Lung (tissue), 12 donors: ENCODE data around the gene PLA2G2C. TPM values are rescaled to one million over a fixed set of nuclear protein-coding genes. Genes with fewer than 3 reads are reported as not detected.
A peak's percentile ranks its signal among the peaks of the same experiment; 100 is the strongest.
"Not testable (repeated sequence)": the region's sequence is repeated elsewhere in the genome, so short reads cannot be mapped to it uniquely, and the experiment has no call there.

Source experiments
- ATAC-seq: fragments of 200-7000 bp; cut with Tn5 transposase; one replicate; pipeline ENCODE4 v1.9.1; 2020; ENCODE audit warnings: moderate number of reproducible peaks; ENCODE audit not compliant: insufficient read depth, low FRiP score
- DNase-seq, 3 donors: peaks; one replicate each; pipeline ENCODE4 v3.0.0-alpha.2; 2013 to 2017
- H3K27ac ChIP-seq, 2 donors: one replicate each; pipeline ENCODE4 v1.5.1; 2013; ENCODE audit warnings: mild to moderate bottlenecking in 2 of 2, moderate library complexity in 2 of 2, control low read depth in 1 of 2, inconsistent platforms in 1 of 2, low read depth in 1 of 2, low read length in 1 of 2
- H3K27me3 ChIP-seq, 3 donors: one replicate each; pipeline ENCODE4 v1.5.1; 2013; ENCODE audit warnings: low read length in 2 of 3; ENCODE audit not compliant: control insufficient read depth in 3 of 3, insufficient read depth in 3 of 3
- H3K36me3 ChIP-seq, 4 donors: one replicate each; pipeline ENCODE4 v1.5.1; 2013; ENCODE audit warnings: low read length in 4 of 4, mild to moderate bottlenecking in 1 of 4, moderate library complexity in 1 of 4; ENCODE audit not compliant: control insufficient read depth in 4 of 4, insufficient read depth in 4 of 4
- H3K4me1 ChIP-seq, 5 donors: one replicate each; pipeline ENCODE4 v1.5.1; 2013; ENCODE audit warnings: low read length in 5 of 5, mild to moderate bottlenecking in 2 of 5, moderate library complexity in 1 of 5; ENCODE audit not compliant: control insufficient read depth in 5 of 5, insufficient read depth in 5 of 5
- H3K4me3 ChIP-seq: one replicate; pipeline ENCODE4 v1.5.1; 2013; ENCODE audit warnings: mild to moderate bottlenecking, control low read depth, moderate library complexity
- H3K9ac ChIP-seq, 2 donors: one replicate each; pipeline ENCODE4 v1.5.1; 2013; ENCODE audit warnings: low read length in 2 of 2, control low read depth in 1 of 2; ENCODE audit not compliant: insufficient read depth in 1 of 2
- H3K9me3 ChIP-seq, 4 donors: one replicate each; pipeline ENCODE4 v1.5.1; 2013; ENCODE audit warnings: low read length in 3 of 4, mild to moderate bottlenecking in 1 of 4, moderate library complexity in 1 of 4; ENCODE audit not compliant: control insufficient read depth in 4 of 4, insufficient read depth in 3 of 4
- CTCF ChIP-seq: IDR thresholded peaks from 2 replicates; pipeline ENCODE4 v1.5.1; 2012; ENCODE audit warnings: mild to moderate bottlenecking; ENCODE audit errors: control extremely low read depth, extremely low read depth
- WGBS, 2 donors: extraction: QIAGEN DNeasy Blood & Tissue Kit; methylation state at CpG; one replicate each; pipeline ENCODE4 v1.1.7; 2013; 5-methylcytosine and 5-hydroxymethylcytosine counted together
- polyA plus RNA-seq, 2 donors: library from polyadenylated mRNA; stranded (reverse); fragments of 200-250 nt; gene quantifications; one replicate each; pipeline ENCODE4 v1.2.1, GENCODE V29; 2013
- total RNA-seq, 2 donors: library from RNA; depleted of rRNA in 1 of 2; stranded (reverse); fragments of >200 nt in 1 of 2; gene quantifications; one replicate each; pipeline ENCODE4 v1.2.1, GENCODE V29; 2014 to 2021
- donor health status: control.
- donor health status: control.
- donor health status: Bipolar disorder and iron deficiency.
- donor health status: healthy.
- donor health status: DM: yes; HTN: yes; CAD: no.

The PLA2G2C gene
- total and polyA plus RNA-seq, 4 donors = 0.09 TPM; not detected in 3

GRCh38 chr1:20233394-20233793, 47.1 kb upstream of the PLA2G2C start:
- no peak for ATAC-seq
- TF ChIP-seq CTCF = no peak
- DNase-seq = peak in 2 of 3 donors; percentile 41 to 55
- Histone ChIP-seq H3K27ac (no peak overlapping the region), H3K4me3 (no peak overlapping the region), H3K4me1 (peaks cover 0 to 29% (median 2%) of the 10 kb centered on the region in 5 donors), H3K9me3 (no peaks in the 10 kb centered on the region), H3K36me3 (no peaks in the 10 kb centered on the region), H3K9ac (no peak overlapping the region), H3K27me3 (peaks cover 0 to 4% (median 0%) of the 10 kb centered on the region in 3 donors)
- WGBS, 2 donors = 39% methylated on average over 3 of the region's 3 CpGs

GRCh38 chr1:20232564-20232963, 46.2 kb upstream of the PLA2G2C start:
- H3K4me1 ChIP-seq = peaks cover 0 to 29% (median 2%) of the 10 kb centered on the region in 5 donors
- not testable (repeated sequence) for H3K9ac ChIP-seq, DNase-seq, H3K27me3 ChIP-seq, H3K36me3 ChIP-seq, H3K27ac ChIP-seq, ATAC-seq, H3K9me3 ChIP-seq, H3K4me3 ChIP-seq
- 26 to 34% methylated on average over 7 of the region's 7 CpGs for WGBS, 2 donors

GRCh38 chr1:20229171-20229570, 42.9 kb upstream of the PLA2G2C start:
- ATAC-seq (no peak), DNase-seq (peak in 1 of 3 donors; percentile 39)
- H3K9me3 ChIP-seq = no peaks in the 10 kb centered on the region
- H3K4me3 ChIP-seq = no peak overlapping the region
- no peak for TF ChIP-seq CTCF
- H3K27ac ChIP-seq = no peak overlapping the region
- H3K27me3 ChIP-seq = peaks cover 0 to 4% (median 0%) of the 10 kb centered on the region in 3 donors
- H3K36me3 ChIP-seq = no peaks in the 10 kb centered on the region
- WGBS, 2 donors = 52 to 65% methylated on average over 2 of the region's 2 CpGs
- peaks cover 0 to 20% (median 0%) of the 10 kb centered on the region in 5 donors for H3K4me1 ChIP-seq
- H3K9ac ChIP-seq = no peak overlapping the region

- no peaks in the 10 kb centered on the region for H3K36me3 ChIP-seq
- DNase-seq (no peak), ATAC-seq (no peak)
- TF ChIP-seq CTCF = no peak
- H3K4me1 ChIP-seq = peaks cover 0 to 12% (median 0%) of the 10 kb centered on the region in 5 donors
- no peak overlapping the region for H3K9ac ChIP-seq
- no peaks in the 10 kb centered on the region for H3K9me3 ChIP-seq
- WGBS, 2 donors = 81 to 88% methylated on average over 11 of the region's 11 CpGs
- no peak overlapping the region for H3K27ac ChIP-seq
- peaks cover 0 to 9% (median 5%) of the 10 kb centered on the region in 3 donors for H3K27me3 ChIP-seq
- no peak overlapping the region for H3K4me3 ChIP-seq
Observed at GRCh38 chr1:20228314-20228825, 42.1 kb upstream of the PLA2G2C start.
